GM11168 (cell line): Measurements from ENCODE around the gene OVOL2.
"Not testable (repeated sequence)": the region's sequence is repeated elsewhere in the genome, so short reads cannot be mapped to it uniquely, and the experiment has no call there.

Experiments used
- in situ Hi-C: fragments of 300-500 bp; cut with MboI; formaldehyde crosslinking; loops from one replicate; pipeline ENCODE4 v1.12.0; 2022; ENCODE audit warnings: low sequenced_read_pairs; ENCODE audit not compliant: unreplicated experiment

The OVOL2 gene

DNA sequence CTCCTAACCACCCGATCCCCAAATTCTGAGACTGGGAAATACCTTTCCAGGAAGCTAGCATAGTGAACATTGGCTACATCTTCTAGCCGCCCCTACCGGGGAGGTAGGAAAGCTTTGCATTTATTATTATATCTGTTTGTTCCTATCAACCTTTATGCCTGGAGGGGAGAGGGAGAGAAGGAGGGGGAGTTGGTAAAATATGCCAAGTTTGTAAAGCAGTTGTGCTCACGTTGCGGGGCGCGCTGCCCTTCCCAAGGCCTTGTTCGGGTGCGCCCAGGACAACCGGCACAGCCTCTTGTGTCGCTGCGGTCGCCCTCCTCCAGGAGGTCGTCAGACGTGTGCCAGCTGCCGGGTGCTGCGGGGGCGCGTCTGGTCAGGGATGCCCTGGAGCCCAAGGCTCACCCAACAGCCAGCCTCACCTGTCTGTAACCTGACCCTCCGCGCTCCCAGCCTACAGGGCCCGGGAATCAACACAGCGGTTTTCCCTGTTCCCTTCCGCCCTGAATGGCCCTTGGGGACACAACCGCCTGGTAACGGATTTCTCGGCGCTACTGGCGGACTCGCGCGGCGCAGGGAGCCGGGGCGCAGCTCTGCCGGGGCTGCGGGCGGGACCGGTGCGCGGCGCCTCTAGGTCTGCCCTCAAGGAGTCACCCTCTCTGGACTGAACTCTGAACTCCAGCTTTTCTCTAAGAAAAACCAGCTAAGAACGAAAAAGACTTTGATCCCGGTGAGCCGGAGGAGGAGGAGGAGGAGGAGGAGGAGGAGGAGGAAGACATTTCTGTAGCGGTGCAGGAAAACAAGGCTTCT, 1.1 kb upstream of the OVOL2 start:
- in situ Hi-C loops = no loop called here

DNA sequence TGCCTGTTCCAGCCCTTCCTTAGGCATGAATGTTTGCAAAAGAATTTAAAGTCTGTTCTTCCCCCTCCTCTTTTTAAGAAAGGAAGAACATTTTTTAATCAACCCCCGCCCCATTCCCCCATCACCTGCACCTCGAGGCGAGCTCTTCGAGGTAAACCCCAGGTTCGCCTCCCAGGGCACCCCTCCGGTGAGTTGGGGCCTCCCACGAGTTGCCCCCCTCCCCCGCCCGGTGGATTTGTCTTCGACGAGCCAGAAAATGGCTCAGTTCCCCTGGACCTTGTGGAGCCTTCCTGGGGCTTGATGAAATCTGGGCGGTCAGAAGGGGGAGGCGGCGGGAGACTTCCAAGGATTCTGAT, 256 bp upstream of the OVOL2 start:
- in situ Hi-C loops = no loop called here

DNA sequence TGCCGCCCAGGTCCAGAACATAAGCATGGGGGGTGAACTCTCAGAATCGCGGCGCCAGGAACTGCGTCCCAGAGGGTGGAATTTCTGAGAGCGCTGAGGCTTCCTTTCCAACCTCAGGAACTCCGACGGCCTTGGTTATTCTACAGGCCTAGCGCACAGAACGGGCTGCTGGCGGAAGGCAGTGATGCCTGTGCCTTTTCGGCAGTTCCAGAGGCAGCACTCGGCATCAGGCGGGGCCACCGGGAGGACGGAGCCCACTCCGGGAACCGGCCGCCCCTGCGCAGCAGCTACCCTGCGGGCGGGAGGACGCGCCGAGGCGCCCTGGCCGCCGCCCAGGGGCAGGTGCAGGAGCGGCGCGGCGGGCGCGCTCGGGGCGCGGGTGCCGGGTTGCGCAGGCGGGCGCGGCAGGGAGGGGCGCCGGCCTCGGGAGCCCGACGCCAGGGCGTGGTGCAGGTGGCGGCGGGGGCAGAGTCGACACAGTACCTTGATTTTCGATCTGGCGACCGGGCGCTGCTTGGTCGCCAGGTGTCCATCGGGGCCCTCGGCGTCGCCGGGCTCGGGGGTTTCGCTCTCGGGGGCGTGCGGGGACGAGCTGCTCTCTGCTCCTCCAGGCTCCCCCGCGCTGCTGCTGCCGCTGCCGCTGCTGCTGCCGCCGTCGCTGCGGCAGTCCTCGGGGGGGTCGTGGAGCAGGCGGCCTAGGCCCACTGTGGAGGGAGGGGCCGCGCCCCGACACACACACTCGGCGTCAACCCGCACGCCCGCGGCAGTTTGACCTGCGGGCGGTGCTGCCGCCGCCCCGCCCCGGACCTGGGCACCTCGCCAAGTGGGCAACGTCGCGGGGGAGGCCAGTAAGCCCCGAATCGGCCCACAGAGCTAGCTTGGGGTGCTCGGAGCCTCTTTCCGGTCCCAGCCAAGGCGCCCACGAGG, 1.3 kb downstream of the OVOL2 start:
- in situ Hi-C loops = no loop called here

DNA sequence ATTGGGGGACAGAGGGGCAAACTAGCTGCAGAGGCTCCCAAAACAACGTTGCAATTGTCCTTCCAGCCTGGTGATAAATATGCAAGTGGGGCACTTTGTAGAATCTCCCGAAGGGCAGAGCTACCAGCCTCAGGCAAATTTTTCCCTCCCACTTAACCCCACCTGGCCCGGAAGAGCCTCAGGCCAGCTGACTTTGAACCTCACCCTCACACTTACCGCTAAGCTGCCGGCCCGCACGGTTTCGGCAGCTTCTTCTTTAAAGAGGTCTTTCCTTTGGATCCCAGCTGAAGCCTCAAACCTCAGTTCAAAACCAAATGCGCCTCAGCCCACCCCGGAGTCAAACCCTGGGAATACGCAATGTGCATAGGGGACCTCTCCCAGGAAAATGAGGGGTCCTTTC, 2.5 kb downstream of the OVOL2 start:
- in situ Hi-C loops = no loop called here

DNA sequence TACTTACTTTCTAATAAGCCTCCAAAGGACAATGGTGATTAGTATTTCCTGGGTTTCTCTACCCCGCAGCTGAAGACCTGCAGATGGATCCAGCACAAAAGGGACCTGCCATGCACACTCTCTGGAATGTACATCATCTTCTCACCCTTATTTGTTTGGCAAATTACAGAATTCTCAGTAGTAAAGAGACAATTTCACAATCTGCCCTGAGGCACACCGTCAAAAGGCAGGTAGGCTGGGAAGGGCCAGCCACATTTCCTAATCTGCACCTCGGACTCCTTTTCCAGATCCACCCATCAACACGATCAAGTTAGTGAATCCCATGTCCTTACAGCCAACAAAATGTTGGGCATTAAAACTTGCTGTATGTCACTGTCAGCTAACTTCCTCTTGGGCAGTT, 4.9 kb downstream of the OVOL2 start:
- in situ Hi-C loops = no loop called here

DNA sequence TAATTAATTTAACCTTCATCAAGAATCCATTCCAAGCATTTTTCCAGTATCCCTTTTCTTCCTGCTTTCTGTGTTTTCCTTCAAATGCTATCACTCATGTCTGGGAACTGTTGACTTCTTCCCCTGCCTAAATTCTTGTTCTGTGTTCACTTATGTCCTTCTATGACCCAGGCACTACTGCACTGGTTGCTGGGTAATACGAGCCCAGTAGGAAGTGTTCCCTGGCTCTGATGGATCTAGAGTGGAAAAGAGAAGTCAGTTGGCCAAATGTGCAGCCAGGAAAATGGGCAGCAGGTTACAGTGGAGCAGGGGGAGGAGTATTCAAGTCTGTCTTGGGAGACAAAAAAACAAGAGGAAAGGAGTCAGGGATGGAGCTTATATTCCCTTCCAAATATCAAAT, 7.1 kb downstream of the OVOL2 start:
- in situ Hi-C loops = no loop called here

DNA sequence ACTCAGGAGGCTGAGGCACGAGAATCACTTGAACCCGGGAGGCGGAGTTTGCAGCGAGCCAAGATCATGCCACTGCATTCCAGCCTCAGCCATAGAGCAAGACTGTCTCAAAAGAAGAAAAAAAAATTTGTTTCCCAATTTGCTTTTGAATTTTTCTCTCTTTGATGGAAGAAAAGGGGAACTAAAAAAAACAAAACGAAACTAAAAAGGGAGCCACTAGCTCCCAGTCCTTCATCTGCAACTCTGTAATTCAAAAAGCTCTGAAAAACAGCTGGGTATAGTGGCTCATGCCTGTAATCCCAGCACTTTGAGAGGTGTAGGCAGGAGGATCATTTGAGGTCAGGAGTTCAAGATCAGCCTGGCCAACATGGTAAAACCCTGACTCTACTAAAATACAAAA, 9.5 kb downstream of the OVOL2 start:
- in situ Hi-C loops = no loop called here

DNA sequence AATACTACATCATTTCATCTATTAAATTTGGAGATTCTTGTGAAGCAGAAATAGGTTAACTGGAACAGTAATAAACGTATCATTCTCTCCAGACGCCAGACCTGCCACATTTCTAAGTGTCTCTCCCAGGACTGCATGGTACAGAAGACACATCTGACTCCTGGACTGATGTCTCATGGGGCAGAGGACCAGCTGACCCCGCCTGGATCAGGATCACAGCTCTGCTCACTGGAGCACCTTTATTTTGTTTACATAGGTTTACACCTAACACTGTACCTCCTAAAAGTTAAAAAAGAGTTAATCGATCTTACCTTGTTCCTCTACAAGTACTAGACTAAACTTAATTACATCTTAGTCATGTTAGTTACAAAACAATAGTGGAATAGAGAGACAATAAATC, 11.2 kb downstream of the OVOL2 start:
- in situ Hi-C loops = no loop called here

DNA sequence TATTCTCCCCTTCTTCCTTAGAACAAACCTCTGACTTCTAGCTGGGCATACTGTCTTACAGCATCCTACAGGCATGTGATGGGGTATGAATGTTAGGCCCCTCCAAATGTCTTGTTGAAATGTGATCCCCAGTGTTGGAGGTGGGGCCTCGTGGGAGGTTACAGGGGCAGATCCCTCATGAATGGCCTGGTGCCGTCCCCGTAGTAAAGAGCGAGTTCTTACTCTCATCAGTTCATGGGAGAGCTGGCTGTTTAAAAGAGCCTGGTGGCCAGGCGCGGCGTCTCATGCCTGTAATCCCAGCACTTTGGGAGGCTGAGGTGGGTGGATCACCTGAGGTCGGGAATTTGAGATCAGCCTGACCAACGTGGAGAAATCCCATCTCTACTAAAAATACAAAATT, 15.5 kb downstream of the OVOL2 start:
- in situ Hi-C loops = no loop called here

DNA sequence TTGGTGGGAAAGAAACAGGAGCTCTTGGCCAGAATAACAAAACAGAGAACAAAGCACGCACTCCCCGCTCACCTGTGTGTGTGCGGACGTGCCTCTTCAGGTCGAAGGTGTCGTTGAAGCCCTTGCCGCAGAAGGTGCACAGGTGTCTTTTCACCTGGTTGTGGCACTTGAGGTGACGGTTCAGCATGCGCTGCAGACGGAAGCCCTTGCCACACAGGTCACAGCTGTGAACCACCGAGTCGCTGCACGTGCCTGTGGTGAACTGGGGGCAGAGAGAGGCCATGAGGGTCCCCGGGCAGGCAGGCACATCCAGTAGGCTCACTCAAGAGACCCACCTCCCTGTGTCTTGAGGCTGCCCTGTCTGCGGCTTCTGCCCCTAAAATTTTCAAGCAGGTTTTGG, 16.3 kb downstream of the OVOL2 start:
- in situ Hi-C loops = no loop called here

DNA sequence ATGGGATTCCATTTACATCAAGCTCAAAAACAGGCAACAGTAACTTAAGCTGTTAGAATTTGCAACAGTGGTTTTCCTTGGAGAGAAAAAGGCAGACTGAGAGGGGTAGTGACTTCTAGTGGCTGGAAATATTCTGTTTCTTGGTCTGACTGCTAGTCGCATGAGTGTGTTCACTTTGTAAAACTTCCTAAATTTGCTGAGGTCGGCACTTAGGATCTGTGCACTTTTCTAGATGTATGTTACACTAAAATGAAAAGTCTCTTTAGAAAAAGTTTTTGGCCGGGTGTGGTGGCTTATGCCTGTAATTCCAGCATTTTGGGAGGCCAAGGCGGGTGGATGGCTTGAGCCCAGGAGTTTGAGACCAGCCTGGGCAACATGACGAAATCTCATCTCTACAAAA, 18.7 kb downstream of the OVOL2 start:
- in situ Hi-C loops = no loop called here

DNA sequence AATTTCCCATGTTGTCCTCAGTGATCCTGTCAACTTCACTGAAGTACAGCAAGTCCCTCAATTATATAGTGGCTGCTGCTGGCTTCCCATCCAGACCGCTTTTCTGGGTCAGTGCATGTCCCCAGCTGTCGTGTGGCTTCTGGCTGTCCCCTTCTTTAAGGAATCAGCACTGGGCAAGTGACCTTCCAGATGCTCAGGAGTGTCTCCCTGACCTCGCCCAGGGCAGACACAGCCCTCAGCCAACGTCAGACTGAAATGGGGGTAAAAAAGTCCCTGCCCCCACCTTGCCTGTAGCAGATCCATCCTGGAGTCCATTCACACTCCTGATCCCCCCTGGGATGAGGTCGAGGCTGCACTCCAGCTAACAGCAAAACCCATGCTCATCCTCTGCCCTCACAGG, 23.7 kb downstream of the OVOL2 start:
- in situ Hi-C loops = no loop called here

DNA sequence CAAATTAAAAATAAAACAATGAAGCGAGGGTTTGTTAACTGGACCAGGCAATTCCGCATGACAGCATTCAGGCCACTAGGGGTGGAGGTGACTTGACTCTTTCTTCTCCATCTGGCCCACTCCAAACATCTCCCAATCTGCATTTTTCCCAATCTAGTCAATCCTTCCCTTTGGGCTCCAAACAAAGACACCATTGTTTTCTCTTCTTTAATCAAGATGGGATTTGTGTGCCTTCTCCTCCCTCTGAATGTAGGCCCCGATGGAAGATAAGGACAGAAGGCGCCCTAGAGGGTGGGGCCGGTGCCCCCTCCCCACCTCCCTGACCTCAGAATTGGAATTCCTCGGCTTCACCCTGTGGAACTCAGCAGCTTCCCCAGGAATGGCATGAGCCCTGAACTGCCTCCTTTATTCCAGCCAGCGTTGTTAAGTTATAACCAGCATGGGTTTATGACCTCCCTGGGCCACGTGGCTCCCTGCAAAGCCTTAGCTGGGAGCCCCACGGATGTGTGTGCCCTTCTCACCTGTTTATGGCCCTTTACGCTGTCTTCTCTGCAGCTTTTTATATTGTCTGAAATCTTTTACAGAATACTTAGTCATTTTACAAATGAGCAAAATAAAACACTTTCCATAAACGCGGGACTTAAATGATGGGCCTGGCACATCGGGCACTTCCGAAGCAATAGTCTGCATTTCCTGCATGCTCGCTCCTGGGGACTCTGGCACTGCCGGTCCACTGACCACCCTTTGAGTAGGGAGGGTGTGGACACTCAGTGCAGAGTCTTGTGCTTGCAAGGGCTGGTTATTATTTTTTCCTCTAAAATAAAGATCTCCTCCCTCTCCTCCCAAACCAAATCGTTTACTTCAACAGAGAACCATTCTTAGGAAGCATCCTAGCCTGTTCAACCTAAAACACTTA, 24.5 kb downstream of the OVOL2 start:
- in situ Hi-C loops = no loop called here

DNA sequence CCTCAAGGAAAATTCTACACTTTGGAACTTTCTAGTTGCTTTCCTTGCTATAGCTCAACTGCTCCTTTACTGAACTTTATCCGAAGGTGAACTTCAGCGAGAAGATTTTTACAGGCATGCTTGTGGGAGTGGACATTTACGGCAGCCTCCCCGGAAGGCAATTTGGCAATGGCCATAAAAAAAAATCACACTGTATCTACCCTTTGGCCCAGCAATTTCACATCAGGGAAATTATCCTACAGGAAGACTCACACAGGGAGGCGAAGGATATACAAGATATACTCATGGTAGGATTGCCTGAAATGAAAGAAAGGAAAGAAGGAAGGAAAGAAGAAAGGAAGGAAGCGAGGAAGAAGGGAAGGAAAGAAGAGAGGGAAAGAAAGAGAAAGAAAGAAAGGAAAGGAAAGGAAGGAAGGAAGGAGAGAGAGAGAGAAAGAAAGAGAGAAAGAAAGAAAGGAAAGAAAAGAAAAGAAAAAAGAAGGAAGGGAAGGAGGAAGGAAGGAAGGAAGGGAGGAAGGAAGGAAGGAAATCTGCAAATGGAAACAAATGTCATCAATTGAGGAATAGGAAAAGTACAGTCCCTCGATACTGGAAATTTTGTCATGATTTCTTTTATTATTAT, 25.7 kb downstream of the OVOL2 start:
- in situ Hi-C loops = no loop called here

DNA sequence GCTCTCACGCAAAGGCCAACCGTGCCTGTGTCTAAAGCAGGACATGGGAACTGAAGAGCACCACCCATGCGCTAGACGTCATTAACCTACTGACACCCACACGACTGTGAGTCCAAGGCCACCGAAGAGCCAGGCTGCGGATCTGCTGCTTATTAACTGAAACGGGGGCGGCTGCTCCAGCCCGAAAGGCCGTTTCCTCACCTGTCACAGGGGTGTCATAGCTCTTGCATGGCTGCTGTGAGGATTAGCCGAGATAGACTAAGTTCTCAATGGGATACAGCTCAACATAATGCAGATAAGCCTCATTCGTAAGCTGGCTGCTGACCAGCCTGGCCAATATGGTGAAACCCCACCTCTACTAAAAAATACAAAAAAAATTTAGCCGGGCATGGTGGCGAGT, 26.7 kb downstream of the OVOL2 start:
- in situ Hi-C loops = no loop called here

DNA sequence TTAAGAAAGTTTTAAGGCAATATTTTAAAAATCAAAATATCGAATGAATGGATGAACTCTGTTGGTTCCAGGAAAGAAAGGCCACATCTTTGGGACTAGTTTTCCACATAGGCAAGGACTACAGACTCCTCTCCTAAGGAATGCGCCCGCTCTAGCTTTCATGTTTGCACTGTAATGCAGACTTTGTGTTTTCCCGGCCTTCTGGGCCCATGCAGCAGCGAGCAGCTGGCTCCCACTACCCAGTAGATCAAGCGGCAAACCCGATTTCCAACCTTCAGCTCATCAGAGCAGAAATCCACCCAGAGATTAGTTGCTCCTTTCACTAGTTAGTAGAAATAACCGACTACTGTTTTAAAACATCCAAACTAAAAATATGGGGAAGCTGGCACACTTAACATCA, 27.7 kb downstream of the OVOL2 start:
- in situ Hi-C loops = no loop called here

DNA sequence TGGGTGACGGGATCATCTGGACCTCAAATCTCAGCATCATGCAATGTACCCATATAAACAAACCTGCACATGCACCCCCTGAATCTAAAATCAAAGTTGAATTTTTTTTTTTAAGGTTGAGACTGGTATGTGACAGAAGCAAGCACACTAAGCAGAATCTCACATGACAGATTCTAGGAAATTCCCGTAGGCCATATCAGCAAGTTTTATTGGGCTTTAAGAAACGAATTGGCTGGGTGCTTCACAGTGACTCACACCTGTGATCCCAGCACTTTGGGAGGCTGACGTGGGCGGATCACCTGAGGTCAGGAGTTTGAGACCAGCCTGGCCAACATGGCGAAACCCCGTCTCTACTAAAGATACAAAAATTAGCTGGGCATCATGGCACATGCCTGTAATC, 30.7 kb downstream of the OVOL2 start:
- in situ Hi-C loops = not testable (repeated sequence)

DNA sequence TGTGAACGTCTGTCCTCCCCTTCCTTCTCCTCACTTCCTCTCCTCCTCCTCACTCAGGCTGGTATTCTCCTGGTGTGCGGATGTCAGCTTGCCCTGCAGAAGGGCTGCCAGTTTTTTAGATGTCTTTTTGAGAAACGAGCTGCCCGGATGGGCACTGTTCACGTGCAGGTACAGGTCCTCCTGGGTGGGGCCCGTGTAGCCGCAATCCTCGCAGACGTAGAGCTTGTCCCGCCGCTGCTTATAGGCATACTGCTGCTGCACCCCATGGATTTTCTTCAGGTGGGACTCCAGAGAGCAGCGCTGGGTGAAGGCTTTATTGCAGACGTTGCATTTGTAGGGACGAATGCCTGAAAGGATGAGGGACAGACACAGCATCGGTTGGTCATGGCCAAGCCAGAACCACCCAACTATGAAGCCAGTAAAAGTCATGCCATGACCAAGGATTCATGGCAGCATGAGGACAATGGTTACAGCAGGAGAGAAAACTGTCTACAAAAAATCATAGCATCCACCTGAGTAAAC, 33.0 kb downstream of the OVOL2 start:
- in situ Hi-C loops = no loop called here

DNA sequence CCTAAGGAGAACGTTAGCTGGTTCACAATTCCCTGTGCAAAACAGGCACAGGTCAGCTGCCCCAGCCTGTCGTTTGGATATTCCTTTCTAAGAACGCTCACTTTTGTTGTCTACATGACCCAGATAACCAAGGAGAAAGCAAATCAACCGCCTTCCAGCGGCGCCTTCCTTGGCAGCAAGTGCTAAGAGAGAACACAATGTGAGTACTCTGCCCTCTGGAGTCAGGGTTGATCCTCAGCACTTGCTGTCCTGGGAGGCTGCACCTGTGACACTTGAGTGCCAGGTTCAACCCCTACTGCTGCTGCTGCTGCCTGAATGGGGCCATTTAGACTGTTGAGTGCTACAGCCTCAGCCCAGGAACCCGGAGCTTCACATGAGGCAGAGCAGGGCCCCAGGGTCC, 36.8 kb downstream of the OVOL2 start:
- in situ Hi-C loops = no loop called here

DNA sequence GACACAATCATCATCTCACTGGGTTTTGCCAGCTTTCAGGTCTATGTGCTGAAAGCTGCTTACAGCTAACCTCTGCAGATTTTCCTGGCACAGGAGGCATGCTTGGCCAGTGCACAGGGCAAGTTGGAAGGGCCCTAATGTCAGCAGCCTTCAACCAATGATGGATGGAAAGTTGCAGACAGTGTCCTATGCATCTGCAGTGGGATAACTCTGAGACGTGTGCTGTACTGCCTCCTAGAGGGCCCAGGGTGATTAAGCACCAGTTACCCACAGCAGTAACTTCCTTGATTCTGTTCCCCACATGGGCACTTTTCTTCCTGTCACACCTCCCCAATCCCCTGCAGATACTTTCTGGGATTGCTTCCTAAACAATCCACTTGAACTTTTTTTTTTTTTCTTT, 38.6 kb downstream of the OVOL2 start:
- in situ Hi-C loops = no loop called here
